Mesothelial cell of epicardium (in vitro differentiated cells): ENCODE measurements around the gene NCLN. TPM values are rescaled to one million over a fixed set of nuclear protein-coding genes. Genes with fewer than 3 reads are reported as not detected.

Experiments used
- DNase-seq, 2 experiments: peaks; one replicate each; pipeline ENCODE4 v3.0.0; 2021; ENCODE audit warnings: low spot score in 2 of 2; ENCODE audit not compliant: unreplicated experiment in 2 of 2
- H3K27ac Mint-ChIP-seq: 2 replicates; pipeline ENCODE4 v1.8.0; 2021; ENCODE audit warnings: mixed read lengths
- H3K27me3 Mint-ChIP-seq: 2 replicates; pipeline ENCODE4 v1.8.0; 2021; ENCODE audit warnings: low read depth, mixed read lengths
- H3K36me3 Mint-ChIP-seq: 2 replicates; pipeline ENCODE4 v1.8.0; 2021; ENCODE audit warnings: mixed read lengths
- H3K4me1 Mint-ChIP-seq: 2 replicates; pipeline ENCODE4 v1.8.0; 2021; ENCODE audit warnings: mixed read lengths
- H3K4me3 Mint-ChIP-seq: 2 replicates; pipeline ENCODE4 v1.8.0; 2021; ENCODE audit warnings: mild to moderate bottlenecking, moderate library complexity, mixed read lengths
- H3K9me3 Mint-ChIP-seq: 2 replicates; pipeline ENCODE4 v1.8.0; 2021; ENCODE audit warnings: mixed read lengths
- CTCF ChIP-seq: fragments of 200-600 bp; sonication (generic); IDR thresholded peaks from one replicate; pipeline ENCODE4 v1.5.0; 2021; ENCODE audit warnings: antibody characterized with exemption; ENCODE audit not compliant: unreplicated experiment
- total RNA-seq: library from RNA; stranded (reverse); gene quantifications from 3 replicates; pipeline ENCODE4 v1.2.1, GENCODE V29; 2021

NCLN gene
- total RNA-seq, 1 donor from 2014 or later: 51.2 TPM

GRCh38 chr19:3253270-3253669 is 67.5 kb downstream of the NCLN start:
- H3K36me3 Mint-ChIP-seq: no peaks in the 10 kb centered on the region
- H3K27me3 Mint-ChIP-seq: peaks cover 12% of the 10 kb centered on the region
- no peak for DNase-seq
- H3K4me1 Mint-ChIP-seq: no peaks in the 10 kb centered on the region
- no peak for TF ChIP-seq CTCF
- peaks cover 9% of the 10 kb centered on the region for H3K9me3 Mint-ChIP-seq
- H3K4me3 Mint-ChIP-seq: no peak overlapping the region
- no peak overlapping the region for H3K27ac Mint-ChIP-seq

DNA sequence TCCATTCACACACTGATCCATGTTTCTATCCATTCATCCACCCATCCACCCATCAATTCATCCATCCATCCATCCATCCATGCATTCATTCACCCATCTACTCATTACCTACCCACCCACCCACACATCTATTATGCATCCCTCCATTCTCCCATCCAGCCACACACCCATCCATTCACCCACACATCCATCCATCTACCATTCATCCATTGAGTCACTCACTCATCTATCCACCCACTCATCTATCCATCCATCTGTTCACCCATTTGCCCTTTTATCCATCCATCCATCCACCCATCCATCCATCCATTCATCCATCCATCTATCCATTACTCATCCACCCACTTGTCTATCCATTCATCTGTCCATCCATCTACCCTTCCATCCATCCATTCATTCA is 68.8 kb downstream of the NCLN start:
- no peak for DNase-seq
- peaks cover 17% of the 10 kb centered on the region for H3K27me3 Mint-ChIP-seq
- peaks cover 9% of the 10 kb centered on the region for H3K9me3 Mint-ChIP-seq
- no peak overlapping the region for H3K4me3 Mint-ChIP-seq
- H3K27ac Mint-ChIP-seq: no peak overlapping the region
- no peaks in the 10 kb centered on the region for H3K4me1 Mint-ChIP-seq
- TF ChIP-seq CTCF: no peak
- no peaks in the 10 kb centered on the region for H3K36me3 Mint-ChIP-seq

- TF ChIP-seq CTCF: no peak
Measured at GRCh38 chr19:3257071-3257470, 71.3 kb downstream of the NCLN start.

More at GRCh38 chr19:3257071-3257470, 71.3 kb downstream of the NCLN start:
- Mint-ChIP-seq H3K27me3 (peaks cover 21% of the 10 kb centered on the region), H3K36me3 (no peaks in the 10 kb centered on the region), H3K9me3 (peaks cover 4% of the 10 kb centered on the region), H3K4me3 (no peak overlapping the region), H3K27ac (no peak overlapping the region), H3K4me1 (no peaks in the 10 kb centered on the region)
- no peak for DNase-seq

Other genes with a start within 250 kb of the NCLN start
- 7.8 to 9.9 TPM (median 7.9 TPM) in 3 replicates for gene ZNF77, start 241.0 kb upstream of the NCLN start, total RNA-seq
- 4.3 to 7.6 TPM (median 6.9 TPM) in 3 replicates for gene TLE6, start 208.4 kb upstream of the NCLN start, total RNA-seq
- 101 to 103 TPM (median 101 TPM) in 3 replicates for gene TLE2, start 156.7 kb upstream of the NCLN start, total RNA-seq
- 411 to 417 TPM (median 413 TPM) in 3 replicates for gene TLE5, start 123.4 kb upstream of the NCLN start, total RNA-seq
- 35.9 to 40.0 TPM (median 36.3 TPM) in 3 replicates for gene GNA11, start 91.6 kb upstream of the NCLN start, total RNA-seq
- 0.09 to 0.13 TPM (median 0.13 TPM) in 3 replicates for gene GNA15, start 49.9 kb upstream of the NCLN start, total RNA-seq
- gene S1PR4, start 7.2 kb upstream of the NCLN start, total RNA-seq: not detected in 3 replicates
- gene CELF5, start 38.7 kb downstream of the NCLN start, total RNA-seq: 2.3 to 2.6 TPM (median 2.4 TPM) in 3 replicates
- gene NFIC, start 180.7 kb downstream of the NCLN start, total RNA-seq: 28.6 to 32.9 TPM (median 32.2 TPM) in 3 replicates